HFF-Myc (cell line): ENCODE results near the gene SIRT6.
"Not testable (repeated sequence)": the region's sequence is repeated elsewhere in the genome, so short reads cannot be mapped to it uniquely, and the experiment has no call there.

ENCODE experiments used
- DNase-seq: peaks from one replicate; pipeline ENCODE4 v3.0.0-alpha.2; 2011; ENCODE audit warnings: low read depth; ENCODE audit errors: extremely low read depth
- H3K4me3 ChIP-seq: replicated peaks from 2 replicates; pipeline ENCODE4 v1.5.1; 2011; ENCODE audit warnings: low read depth, mild to moderate bottlenecking, control low read depth, low read length
- TF ChIP-seq, protein P1 (sequence below): IDR thresholded peaks from 2 replicates; pipeline ENCODE4 v1.5.1; 2012; ENCODE audit warnings: mild to moderate bottlenecking, low read depth, low read length, control low read depth; ENCODE audit errors: missing control alignments

The SIRT6 gene

DNA sequence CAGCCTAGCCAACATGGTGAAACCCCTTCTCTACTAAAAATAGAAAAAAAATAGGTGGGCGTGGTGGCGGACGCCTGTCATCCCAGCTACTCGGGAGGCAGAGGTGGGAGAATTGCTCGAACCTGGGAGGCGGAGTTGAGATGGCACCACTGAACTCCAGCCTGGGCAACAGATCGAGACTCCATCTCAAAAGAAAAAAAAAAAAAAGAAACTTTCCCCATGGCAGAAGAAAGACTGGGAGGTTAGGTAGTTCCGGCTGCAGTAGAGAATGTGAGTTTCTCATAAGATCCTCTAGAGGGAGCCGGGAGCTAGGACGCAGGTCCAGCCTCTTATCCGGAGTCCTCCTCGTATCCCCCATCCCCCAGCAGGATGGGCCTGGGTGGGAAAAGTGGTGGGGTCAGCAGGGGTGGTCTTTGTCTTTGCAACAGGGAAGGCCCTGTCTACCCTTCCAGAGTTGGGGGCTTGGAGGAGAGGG lies 42.1 kb downstream of the SIRT6 start:
- TF ChIP-seq, protein P1, sequence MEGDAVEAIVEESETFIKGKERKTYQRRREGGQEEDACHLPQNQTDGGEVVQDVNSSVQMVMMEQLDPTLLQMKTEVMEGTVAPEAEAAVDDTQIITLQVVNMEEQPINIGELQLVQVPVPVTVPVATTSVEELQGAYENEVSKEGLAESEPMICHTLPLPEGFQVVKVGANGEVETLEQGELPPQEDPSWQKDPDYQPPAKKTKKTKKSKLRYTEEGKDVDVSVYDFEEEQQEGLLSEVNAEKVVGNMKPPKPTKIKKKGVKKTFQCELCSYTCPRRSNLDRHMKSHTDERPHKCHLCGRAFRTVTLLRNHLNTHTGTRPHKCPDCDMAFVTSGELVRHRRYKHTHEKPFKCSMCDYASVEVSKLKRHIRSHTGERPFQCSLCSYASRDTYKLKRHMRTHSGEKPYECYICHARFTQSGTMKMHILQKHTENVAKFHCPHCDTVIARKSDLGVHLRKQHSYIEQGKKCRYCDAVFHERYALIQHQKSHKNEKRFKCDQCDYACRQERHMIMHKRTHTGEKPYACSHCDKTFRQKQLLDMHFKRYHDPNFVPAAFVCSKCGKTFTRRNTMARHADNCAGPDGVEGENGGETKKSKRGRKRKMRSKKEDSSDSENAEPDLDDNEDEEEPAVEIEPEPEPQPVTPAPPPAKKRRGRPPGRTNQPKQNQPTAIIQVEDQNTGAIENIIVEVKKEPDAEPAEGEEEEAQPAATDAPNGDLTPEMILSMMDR: peak; percentile 67
- DNase-seq: no peak

GRCh38 chr19:4139614-4140236 lies 42.6 kb downstream of the SIRT6 start:
- no peak for DNase-seq
- TF ChIP-seq, protein P1: peak; percentile 86
- H3K4me3 ChIP-seq: no peak overlapping the region

More for the DNA sequence above, 42.1 kb downstream of the SIRT6 start:
- H3K4me3 ChIP-seq: no peak overlapping the region

- DNase-seq: no peak
- TF ChIP-seq, protein P1: no peak
- no peak overlapping the region for H3K4me3 ChIP-seq
These were observed 43.9 kb downstream of the SIRT6 start for GRCh38 chr19:4138445-4138844.

DNA sequence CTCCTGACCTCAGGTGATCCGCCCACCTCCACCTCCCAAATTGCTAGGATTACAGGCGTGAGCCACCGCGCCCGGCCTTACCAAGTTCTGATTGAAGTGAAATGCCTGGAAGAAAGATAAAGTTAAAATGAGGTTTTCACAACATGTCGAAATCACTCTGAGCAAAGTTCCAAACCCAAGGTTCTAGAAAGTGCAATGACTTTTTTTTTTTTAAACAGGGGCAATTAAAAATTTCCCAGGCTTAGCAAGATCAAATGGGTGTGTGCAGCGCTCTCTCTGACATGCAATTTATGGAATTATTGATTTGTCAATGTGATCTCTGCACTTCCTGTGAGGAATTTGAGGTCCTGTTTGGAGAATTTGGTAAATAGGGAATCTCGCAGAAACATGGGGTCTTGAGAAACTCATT lies 45.7 kb downstream of the SIRT6 start:
- TF ChIP-seq, protein P1: no peak
- DNase-seq: no peak
- H3K4me3 ChIP-seq: no peak overlapping the region

GRCh38 chr19:4135386-4135785 lies 47.0 kb downstream of the SIRT6 start:
- not testable (repeated sequence) for H3K4me3 ChIP-seq, DNase-seq

- H3K4me3 ChIP-seq: no peak overlapping the region
- DNase-seq: no peak
- TF ChIP-seq, protein P1: no peak
These were observed 48.0 kb downstream of the SIRT6 start for GRCh38 chr19:4134351-4134750.

- TF ChIP-seq, protein P1: no peak
- DNase-seq: peak; percentile 30
- no peak overlapping the region for H3K4me3 ChIP-seq
These were observed 51.5 kb downstream of the SIRT6 start for GRCh38 chr19:4130744-4131438.

- not testable (repeated sequence) for H3K4me3 ChIP-seq, DNase-seq
These were observed 53.3 kb downstream of the SIRT6 start for GRCh38 chr19:4129050-4129449.

- DNase-seq, H3K4me3 ChIP-seq: not testable (repeated sequence)
These were observed 55.0 kb downstream of the SIRT6 start for GRCh38 chr19:4127322-4127721.
